GM13977 (cell line): ENCODE results near the gene DACH1.

Source experiments
- DNase-seq: peaks from one replicate; pipeline ENCODE4 v3.0.0; 2012; ENCODE audit warnings: low spot score
- in situ Hi-C: fragments of 300-500 bp; cut with MboI; formaldehyde crosslinking; loops from one replicate; pipeline ENCODE4 v1.12.0; 2022; ENCODE audit warnings: low sequenced_read_pairs, low pct_unique_long_range_greater_than_20kb, mixed read lengths, inconsistent platforms; ENCODE audit not compliant: unreplicated experiment
- TF ChIP-seq, protein P1 (sequence below): IDR thresholded peaks from 2 replicates; pipeline ENCODE4 v1.5.1; 2012; ENCODE audit warnings: mild to moderate bottlenecking, control low read depth; ENCODE audit not compliant: insufficient read depth; ENCODE audit errors: extremely low read depth, missing control alignments

DACH1 gene

DNA sequence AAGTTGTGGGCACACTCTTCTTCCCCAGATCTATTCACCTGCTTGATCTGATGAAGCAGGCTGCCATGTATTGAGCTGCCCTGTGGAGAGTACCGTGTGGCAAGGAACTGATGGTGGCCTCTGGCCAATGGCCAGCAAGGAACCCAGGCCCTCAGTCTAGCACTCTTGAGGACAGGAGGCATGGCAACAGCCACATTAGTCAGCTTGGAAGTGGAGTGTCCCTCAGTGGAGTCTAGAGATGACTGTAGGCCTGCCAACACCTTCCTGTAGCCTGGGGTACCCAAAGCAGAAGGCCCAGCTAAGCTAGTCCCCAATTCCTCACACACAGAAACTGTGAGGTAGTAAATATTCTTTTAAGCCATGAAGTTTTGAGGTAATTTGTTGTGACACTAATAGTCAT lies 412.5 kb downstream of the DACH1 start:
- in situ Hi-C loops, result no loop called here
- DNase-seq, result no peak
- TF ChIP-seq, protein P1, sequence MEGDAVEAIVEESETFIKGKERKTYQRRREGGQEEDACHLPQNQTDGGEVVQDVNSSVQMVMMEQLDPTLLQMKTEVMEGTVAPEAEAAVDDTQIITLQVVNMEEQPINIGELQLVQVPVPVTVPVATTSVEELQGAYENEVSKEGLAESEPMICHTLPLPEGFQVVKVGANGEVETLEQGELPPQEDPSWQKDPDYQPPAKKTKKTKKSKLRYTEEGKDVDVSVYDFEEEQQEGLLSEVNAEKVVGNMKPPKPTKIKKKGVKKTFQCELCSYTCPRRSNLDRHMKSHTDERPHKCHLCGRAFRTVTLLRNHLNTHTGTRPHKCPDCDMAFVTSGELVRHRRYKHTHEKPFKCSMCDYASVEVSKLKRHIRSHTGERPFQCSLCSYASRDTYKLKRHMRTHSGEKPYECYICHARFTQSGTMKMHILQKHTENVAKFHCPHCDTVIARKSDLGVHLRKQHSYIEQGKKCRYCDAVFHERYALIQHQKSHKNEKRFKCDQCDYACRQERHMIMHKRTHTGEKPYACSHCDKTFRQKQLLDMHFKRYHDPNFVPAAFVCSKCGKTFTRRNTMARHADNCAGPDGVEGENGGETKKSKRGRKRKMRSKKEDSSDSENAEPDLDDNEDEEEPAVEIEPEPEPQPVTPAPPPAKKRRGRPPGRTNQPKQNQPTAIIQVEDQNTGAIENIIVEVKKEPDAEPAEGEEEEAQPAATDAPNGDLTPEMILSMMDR, result no peak

DNA sequence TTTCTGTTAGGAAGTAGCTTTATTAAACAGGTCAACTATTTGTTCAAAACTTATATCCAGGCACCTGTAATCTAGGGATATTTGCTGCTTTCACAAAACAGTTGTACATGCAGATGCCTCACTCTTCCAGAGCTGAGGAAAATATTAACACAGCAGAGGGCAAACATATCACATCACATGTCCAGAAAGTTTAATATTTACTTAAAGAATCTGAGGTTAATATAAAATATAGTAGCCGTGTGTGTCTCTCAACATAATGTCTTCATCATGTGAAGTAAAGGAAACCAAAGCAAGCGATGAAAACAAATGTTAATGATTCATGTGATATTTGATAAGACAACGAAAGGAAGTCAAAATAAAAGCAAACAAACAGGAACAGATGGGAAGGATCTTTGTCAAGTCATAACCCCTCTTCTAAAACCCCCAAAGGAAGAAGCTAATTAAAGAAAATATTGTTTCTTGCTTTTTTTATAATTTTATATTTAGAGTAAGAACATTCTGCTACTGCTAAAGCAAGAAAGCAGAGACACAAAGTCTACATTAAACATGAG lies 418.8 kb downstream of the DACH1 start:
- in situ Hi-C loops, result no loop called here

DNA sequence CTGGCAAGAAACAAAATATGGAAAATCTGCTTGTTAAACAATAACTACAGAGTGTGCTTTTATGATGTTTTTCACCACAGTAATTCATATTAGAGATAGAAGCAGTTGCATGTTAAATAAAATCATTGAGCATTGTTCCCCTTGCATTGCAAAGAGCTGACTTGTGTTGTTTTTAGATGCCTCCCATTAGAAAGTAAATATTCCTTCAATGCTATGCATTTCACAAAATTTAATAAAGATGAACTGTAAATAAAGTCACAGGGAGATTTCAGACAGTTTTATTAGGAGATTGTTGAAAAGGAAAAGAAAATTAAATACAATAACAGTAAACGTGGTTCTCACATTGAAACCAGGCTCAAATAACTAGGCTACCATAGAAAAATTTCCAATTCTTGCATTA lies 429.3 kb downstream of the DACH1 start:
- in situ Hi-C loops, result no loop called here
- DNase-seq, result no peak
- TF ChIP-seq, protein P1, result no peak

More for the DNA sequence above, 418.8 kb downstream of the DACH1 start:
- TF ChIP-seq, protein P1, result no peak
- DNase-seq, result no peak

DNA sequence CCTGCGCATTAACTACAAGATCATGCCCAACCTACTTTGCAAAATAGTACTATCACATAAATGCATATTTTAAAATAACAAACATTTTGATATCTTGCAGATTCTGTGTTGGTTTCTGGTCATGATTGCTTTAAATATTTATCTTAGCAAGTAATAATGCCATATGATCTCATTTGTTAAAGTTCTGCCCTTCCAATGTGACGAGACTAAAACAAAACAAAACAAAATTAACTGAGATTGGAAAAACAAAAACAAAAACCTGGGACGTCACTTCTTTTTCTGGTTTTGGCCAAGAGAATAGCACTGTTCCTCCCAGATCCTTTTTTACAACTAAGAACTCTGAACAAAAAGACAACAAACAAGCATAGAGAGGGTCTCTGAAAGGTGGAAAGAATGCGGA lies 436.3 kb downstream of the DACH1 start:
- TF ChIP-seq, protein P1, result no peak
- no peak for DNase-seq
- in situ Hi-C loops, result no loop called here

DNA sequence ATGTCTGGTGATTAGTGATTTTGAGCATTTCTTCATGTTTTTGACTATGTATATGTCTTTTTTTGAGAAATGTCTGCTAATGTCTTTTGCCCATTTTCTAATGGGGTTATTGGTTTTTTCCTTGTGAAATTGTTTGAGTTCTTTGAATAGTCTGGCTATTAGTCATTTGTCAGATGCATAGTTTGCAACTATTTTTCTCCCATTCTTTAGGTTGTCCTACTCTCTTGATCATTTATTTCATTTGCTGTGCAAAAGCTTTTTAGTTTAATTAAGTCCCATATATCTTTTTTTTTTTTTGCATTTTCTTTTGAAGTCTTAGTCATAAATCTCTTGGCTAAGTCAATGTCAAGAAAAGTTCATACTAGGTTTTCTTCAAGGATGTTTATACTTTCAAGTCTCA lies 449.8 kb downstream of the DACH1 start:
- TF ChIP-seq, protein P1, result no peak
- in situ Hi-C loops, result no loop called here
- no peak for DNase-seq

DNA sequence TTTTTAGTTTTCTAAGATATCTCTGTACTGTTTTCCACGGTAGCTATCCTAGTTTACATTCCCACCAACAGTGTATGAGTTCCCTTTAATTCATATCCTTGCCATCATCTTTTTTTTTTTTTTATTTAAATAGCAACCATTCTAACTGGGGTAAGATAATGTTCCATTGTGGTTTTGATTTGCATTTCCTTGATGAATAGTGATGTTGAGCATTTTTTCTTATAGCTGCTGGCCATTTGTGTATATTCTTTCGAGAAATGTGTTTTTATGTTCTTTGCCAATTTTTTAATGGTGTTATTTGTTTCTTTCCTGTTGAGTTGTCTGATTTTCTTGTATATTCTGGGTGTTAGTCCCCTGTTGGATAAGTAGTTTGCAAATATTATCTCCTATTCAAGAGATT lies 454.8 kb downstream of the DACH1 start:
- in situ Hi-C loops, result no loop called here
- TF ChIP-seq, protein P1, result no peak
- DNase-seq, result no peak

DNA sequence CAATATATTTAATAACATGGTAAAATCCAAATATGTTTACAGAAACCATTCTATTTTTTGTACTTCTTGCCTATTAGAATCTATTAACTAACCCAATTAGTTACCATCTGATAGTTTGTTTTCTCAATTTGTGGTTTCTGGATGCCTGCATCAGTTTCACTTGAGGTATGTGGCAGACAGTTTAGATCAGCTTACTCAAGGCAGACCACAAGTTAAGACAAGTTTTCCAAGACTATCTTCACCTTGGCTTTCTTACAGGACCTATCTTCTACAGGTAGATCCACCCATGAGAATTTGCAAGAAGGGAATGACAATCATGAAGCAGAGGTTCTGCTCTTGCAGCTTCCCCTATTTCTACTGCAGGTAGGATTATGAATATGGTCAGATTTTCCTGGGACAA lies 458.6 kb downstream of the DACH1 start:
- TF ChIP-seq, protein P1, result no peak
- in situ Hi-C loops, result no loop called here
- no peak for DNase-seq
